ENCODE measurements around the gene CHRM5. TPM values are rescaled to one million over a fixed set of nuclear protein-coding genes. Genes with fewer than 3 reads are reported as not detected.

CHRM5 gene
- total and polyA plus RNA-seq, 9 of the 15 experiments (the other 6 are each of a cell fraction or from before 2014, with no cell fraction given) = not detected

DNA sequence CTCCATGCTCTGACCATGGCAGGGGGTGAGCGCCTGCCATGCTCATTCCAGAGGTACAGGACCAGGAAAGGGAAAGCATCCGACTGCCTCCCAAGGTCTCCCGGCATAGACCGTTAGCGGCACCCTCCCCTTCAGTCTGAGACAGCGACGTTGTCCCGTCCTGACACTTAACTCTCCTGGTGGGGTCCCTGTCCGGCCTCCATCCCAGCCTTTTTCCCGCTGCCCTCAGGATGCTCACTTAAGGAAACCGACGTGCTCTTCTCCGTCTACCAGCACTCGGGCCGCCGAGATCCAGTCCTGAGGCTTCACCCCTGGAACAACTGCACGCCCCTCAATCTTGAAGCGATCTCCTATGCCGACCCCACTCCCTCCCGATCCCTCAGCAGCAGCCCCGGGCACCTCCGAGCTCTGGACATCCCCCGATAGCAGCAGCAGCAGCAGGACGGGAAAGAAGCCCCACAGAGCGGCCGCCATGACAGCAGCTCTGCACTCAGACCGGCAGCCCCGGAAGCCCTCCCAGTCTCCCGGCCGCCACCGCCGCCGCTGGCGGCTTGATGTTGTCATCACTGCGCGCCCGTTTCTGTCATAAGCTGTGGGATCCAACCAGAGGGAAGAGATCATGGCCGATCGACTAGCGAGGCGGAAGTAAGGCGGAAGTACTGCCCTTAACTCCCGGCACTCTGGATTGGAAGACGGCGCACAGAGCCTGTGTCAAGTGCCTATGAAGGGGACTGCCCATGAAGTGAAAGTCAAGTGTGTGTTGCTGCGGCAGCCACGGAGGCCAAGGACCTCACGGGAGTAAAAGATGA is 133.3 kb downstream of the CHRM5 start, which contains the start of the genes EMC7 and PGBD4 (continued):
- TF ChIP-seq NONO (IDR thresholded peaks at IDR 0.05; ENCODE audit: low read depth in 2 of 2, low read length in 1 of 2) (peak; percentile 24 to 61; a peak in 2 of 4 replicates), MED1 (CRISPR knock-in tag; IDR thresholded peaks at IDR 0.05; ENCODE audit: borderline replicate concordance) (no peak), TRIM28 (IDR thresholded peaks at IDR 0.05) (no peak), XRCC5 (IDR thresholded peaks at IDR 0.05; ENCODE audit: low read depth, low read length) (peak; percentile 53; the same call in 1 of the 2 replicates), CEBPB (tag; IDR thresholded peaks at IDR 0.05) (no peak), KDM4B (IDR thresholded peaks at IDR 0.05; ENCODE audit: borderline replicate concordance in 2 of 2, low read depth in 1 of 2) (no peak), RB1 (IDR thresholded peaks at IDR 0.05; ENCODE audit: low read depth) (peak; percentile 41; the same call in 1 of the 2 replicates), NFIC (IDR thresholded peaks at IDR 0.05) (peak; percentile 55), FUS (optimal IDR thresholded peaks at IDR 0.05; ENCODE audit: low read depth, low read length) (no peak)
- TF ChIP-seq, protein P1, sequence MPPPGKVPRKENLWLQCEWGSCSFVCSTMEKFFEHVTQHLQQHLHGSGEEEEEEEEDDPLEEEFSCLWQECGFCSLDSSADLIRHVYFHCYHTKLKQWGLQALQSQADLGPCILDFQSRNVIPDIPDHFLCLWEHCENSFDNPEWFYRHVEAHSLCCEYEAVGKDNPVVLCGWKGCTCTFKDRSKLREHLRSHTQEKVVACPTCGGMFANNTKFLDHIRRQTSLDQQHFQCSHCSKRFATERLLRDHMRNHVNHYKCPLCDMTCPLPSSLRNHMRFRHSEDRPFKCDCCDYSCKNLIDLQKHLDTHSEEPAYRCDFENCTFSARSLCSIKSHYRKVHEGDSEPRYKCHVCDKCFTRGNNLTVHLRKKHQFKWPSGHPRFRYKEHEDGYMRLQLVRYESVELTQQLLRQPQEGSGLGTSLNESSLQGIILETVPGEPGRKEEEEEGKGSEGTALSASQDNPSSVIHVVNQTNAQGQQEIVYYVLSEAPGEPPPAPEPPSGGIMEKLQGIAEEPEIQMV (tag; conservative IDR thresholded peaks at IDR 0.05; ENCODE audit: low read depth) = no peak
- TF ChIP-seq, protein P2, sequence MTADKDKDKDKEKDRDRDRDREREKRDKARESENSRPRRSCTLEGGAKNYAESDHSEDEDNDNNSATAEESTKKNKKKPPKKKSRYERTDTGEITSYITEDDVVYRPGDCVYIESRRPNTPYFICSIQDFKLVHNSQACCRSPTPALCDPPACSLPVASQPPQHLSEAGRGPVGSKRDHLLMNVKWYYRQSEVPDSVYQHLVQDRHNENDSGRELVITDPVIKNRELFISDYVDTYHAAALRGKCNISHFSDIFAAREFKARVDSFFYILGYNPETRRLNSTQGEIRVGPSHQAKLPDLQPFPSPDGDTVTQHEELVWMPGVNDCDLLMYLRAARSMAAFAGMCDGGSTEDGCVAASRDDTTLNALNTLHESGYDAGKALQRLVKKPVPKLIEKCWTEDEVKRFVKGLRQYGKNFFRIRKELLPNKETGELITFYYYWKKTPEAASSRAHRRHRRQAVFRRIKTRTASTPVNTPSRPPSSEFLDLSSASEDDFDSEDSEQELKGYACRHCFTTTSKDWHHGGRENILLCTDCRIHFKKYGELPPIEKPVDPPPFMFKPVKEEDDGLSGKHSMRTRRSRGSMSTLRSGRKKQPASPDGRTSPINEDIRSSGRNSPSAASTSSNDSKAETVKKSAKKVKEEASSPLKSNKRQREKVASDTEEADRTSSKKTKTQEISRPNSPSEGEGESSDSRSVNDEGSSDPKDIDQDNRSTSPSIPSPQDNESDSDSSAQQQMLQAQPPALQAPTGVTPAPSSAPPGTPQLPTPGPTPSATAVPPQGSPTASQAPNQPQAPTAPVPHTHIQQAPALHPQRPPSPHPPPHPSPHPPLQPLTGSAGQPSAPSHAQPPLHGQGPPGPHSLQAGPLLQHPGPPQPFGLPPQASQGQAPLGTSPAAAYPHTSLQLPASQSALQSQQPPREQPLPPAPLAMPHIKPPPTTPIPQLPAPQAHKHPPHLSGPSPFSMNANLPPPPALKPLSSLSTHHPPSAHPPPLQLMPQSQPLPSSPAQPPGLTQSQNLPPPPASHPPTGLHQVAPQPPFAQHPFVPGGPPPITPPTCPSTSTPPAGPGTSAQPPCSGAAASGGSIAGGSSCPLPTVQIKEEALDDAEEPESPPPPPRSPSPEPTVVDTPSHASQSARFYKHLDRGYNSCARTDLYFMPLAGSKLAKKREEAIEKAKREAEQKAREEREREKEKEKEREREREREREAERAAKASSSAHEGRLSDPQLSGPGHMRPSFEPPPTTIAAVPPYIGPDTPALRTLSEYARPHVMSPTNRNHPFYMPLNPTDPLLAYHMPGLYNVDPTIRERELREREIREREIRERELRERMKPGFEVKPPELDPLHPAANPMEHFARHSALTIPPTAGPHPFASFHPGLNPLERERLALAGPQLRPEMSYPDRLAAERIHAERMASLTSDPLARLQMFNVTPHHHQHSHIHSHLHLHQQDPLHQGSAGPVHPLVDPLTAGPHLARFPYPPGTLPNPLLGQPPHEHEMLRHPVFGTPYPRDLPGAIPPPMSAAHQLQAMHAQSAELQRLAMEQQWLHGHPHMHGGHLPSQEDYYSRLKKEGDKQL (CRISPR knock-in tag; IDR thresholded peaks at IDR 0.05; ENCODE audit: borderline replicate concordance) = no peak
- TF ChIP-seq, protein P3, sequence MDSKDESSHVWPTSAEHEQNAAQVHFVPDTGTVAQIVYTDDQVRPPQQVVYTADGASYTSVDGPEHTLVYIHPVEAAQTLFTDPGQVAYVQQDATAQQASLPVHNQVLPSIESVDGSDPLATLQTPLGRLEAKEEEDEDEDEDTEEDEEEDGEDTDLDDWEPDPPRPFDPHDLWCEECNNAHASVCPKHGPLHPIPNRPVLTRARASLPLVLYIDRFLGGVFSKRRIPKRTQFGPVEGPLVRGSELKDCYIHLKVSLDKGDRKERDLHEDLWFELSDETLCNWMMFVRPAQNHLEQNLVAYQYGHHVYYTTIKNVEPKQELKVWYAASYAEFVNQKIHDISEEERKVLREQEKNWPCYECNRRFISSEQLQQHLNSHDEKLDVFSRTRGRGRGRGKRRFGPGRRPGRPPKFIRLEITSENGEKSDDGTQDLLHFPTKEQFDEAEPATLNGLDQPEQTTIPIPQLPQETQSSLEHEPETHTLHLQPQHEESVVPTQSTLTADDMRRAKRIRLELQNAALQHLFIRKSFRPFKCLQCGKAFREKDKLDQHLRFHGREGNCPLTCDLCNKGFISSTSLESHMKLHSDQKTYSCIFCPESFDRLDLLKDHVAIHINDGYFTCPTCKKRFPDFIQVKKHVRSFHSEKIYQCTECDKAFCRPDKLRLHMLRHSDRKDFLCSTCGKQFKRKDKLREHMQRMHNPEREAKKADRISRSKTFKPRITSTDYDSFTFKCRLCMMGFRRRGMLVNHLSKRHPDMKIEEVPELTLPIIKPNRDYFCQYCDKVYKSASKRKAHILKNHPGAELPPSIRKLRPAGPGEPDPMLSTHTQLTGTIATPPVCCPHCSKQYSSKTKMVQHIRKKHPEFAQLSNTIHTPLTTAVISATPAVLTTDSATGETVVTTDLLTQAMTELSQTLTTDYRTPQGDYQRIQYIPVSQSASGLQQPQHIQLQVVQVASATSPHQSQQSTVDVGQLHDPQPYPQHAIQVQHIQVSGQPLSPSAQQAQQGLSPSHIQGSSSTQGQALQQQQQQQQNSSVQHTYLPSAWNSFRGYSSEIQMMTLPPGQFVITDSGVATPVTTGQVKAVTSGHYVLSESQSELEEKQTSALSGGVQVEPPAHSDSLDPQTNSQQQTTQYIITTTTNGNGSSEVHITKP (IDR thresholded peaks at IDR 0.05; ENCODE audit: partially characterized antibody) = peak; percentile 49
- TF ChIP-seq, protein P4, sequence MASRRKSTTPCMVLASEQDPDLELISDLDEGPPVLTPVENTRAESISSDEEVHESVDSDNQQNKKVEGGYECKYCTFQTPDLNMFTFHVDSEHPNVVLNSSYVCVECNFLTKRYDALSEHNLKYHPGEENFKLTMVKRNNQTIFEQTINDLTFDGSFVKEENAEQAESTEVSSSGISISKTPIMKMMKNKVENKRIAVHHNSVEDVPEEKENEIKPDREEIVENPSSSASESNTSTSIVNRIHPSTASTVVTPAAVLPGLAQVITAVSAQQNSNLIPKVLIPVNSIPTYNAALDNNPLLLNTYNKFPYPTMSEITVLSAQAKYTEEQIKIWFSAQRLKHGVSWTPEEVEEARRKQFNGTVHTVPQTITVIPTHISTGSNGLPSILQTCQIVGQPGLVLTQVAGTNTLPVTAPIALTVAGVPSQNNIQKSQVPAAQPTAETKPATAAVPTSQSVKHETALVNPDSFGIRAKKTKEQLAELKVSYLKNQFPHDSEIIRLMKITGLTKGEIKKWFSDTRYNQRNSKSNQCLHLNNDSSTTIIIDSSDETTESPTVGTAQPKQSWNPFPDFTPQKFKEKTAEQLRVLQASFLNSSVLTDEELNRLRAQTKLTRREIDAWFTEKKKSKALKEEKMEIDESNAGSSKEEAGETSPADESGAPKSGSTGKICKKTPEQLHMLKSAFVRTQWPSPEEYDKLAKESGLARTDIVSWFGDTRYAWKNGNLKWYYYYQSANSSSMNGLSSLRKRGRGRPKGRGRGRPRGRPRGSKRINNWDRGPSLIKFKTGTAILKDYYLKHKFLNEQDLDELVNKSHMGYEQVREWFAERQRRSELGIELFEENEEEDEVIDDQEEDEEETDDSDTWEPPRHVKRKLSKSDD (conservative IDR thresholded peaks at IDR 0.05; ENCODE audit: low read length) = peak; percentile 81

All from K562 (cell line).